ENCODE measurements around the gene PANX1.
A peak's percentile ranks its signal among the peaks of the same experiment; 100 is the strongest.
"Not testable (repeated sequence)": the region's sequence is repeated elsewhere in the genome, so short reads cannot be mapped to it uniquely, and the experiment has no call there.

The PANX1 gene

DNA sequence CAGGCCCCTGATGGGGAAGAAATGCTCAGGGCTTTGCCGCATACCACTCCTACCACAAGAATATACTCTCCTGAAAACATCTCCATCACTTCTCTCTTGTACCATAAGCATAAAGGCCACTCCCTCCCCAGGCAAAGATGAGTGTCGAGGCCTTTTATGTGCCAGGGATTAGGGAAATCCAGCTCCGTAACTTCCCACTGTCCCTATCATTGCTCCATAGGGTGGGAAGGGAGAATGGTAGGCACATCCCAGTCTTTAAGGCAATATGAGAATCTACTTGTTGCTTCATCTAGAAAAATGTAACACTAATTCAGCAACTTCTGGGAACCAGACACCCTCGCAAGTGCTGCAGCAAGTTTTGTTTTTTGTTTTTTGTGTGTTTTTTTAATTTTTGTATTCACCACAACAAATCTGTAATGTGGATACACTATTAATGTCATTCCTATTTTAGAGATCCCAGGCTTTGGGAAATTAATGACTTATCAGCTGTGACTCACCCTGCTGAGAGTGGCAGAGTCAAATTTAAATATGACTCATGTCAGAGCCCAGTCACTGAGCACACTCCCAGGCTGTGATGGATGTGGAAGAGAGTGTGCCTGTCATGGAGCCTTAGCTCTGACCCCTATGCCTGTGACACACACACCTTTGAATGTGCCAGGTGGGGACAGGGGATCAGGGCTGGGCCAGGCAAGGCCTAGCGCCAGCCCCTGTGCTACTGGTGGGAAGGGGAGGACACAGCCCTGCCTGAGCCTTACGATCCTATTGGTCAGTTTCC is 23.4 kb downstream of the PANX1 start:
- TF ChIP-seq POLR2AphosphoS5 (IDR thresholded peaks at IDR 0.05; ENCODE audit: low read depth, low read length), result no peak
- no peak for TF ChIP-seq POLR2A (IDR thresholded peaks at IDR 0.05; ENCODE audit: low read depth, low read length)
- no peak for TF ChIP-seq TAF1 (IDR thresholded peaks at IDR 0.05; ENCODE audit: borderline replicate concordance, low read depth, low read length)
- FAIRE-seq (no peak), DNase-seq (ENCODE audit: insufficient read length) (no peak)

GRCh38 chr11:94152678-94153065 is 24.0 kb downstream of the PANX1 start:
- TF ChIP-seq POLR2A (IDR thresholded peaks at IDR 0.05; ENCODE audit: low read depth, low read length), result no peak
- no peak for TF ChIP-seq TAF1 (IDR thresholded peaks at IDR 0.05; ENCODE audit: borderline replicate concordance, low read depth, low read length)
- TF ChIP-seq POLR2AphosphoS5 (IDR thresholded peaks at IDR 0.05; ENCODE audit: low read depth, low read length), result no peak
- DNase-seq (ENCODE audit: insufficient read length) (no peak), FAIRE-seq (no peak)

DNA sequence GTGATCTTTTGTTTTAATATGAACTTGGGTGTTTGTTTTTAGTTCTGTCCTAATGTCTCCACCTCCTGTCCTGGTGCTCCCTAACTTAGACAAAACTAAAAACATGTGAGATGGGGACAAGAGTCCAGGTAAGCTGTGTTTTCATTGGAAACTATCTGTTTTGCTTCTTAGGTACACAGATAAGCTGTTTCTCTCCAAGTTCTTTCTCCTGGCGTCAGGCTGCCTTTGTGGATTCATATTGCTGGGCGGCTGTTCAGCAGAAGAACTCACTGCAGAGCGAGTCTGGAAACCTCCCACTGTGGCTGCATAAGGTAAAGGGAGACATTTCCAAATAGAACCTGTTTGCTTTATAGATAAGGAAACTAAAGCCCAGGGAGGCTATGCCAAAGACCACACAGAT is 24.7 kb downstream of the PANX1 start:
- DNase-seq (ENCODE audit: insufficient read length), result no peak
- TF ChIP-seq TAF1 (IDR thresholded peaks at IDR 0.05; ENCODE audit: borderline replicate concordance, low read depth, low read length), result no peak
- no peak for TF ChIP-seq POLR2A (IDR thresholded peaks at IDR 0.05; ENCODE audit: low read depth, low read length)
- TF ChIP-seq POLR2AphosphoS5 (IDR thresholded peaks at IDR 0.05; ENCODE audit: low read depth, low read length), result no peak
- no peak for FAIRE-seq

GRCh38 chr11:94154095-94154856 is 25.6 kb downstream of the PANX1 start:
- TF ChIP-seq POLR2AphosphoS5 (IDR thresholded peaks at IDR 0.05; ENCODE audit: low read depth, low read length) (no peak), POLR2A (IDR thresholded peaks at IDR 0.05; ENCODE audit: low read depth, low read length) (no peak), TAF1 (IDR thresholded peaks at IDR 0.05; ENCODE audit: borderline replicate concordance, low read depth, low read length) (no peak)
- DNase-seq (ENCODE audit: insufficient read length) (no peak), FAIRE-seq (no peak)

- DNase-seq (ENCODE audit: insufficient read length); FAIRE-seq: not testable (repeated sequence)
Observed at GRCh38 chr11:94157339-94157738, 28.7 kb downstream of the PANX1 start.

DNA sequence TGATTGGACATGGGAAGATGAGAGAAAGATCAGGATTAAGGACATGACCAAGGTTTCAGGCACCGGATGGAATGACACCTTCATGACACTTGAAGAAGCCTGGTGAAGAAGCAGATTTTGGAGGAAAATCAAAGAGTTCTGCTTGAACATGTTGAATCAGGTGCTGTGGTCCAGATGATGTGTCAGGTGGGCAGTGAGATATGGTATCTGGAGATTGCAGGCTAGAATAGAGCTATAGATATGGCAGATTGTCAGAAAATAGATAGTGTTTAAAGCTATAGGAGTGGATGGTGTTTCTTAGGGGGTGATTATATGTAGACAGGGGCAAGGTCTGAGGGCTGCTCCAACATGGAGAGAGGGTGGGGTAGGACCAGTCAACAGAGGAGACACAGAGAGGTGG is 40.2 kb downstream of the PANX1 start:
- DNase-seq (ENCODE audit: insufficient read length) (no peak), FAIRE-seq (no peak)
- TF ChIP-seq POLR2A (IDR thresholded peaks at IDR 0.05; ENCODE audit: low read depth, low read length), result no peak

- DNase-seq (ENCODE audit: insufficient read length), result no peak
- TF ChIP-seq TAF1 (IDR thresholded peaks at IDR 0.05; ENCODE audit: borderline replicate concordance, low read depth, low read length) (no peak), POLR2AphosphoS5 (IDR thresholded peaks at IDR 0.05; ENCODE audit: low read depth, low read length) (no peak), POLR2A (IDR thresholded peaks at IDR 0.05; ENCODE audit: low read depth, low read length) (no peak)
- FAIRE-seq, result no peak
Observed at GRCh38 chr11:94169516-94169915, 40.9 kb downstream of the PANX1 start.

- FAIRE-seq (no peak), DNase-seq (ENCODE audit: insufficient read length) (no peak)
- TF ChIP-seq POLR2AphosphoS5 (IDR thresholded peaks at IDR 0.05; ENCODE audit: low read depth, low read length) (no peak), POLR2A (IDR thresholded peaks at IDR 0.05; ENCODE audit: low read depth, low read length) (no peak), TAF1 (IDR thresholded peaks at IDR 0.05; ENCODE audit: borderline replicate concordance, low read depth, low read length) (no peak)
Observed at GRCh38 chr11:94169930-94170545, 41.4 kb downstream of the PANX1 start.

DNA sequence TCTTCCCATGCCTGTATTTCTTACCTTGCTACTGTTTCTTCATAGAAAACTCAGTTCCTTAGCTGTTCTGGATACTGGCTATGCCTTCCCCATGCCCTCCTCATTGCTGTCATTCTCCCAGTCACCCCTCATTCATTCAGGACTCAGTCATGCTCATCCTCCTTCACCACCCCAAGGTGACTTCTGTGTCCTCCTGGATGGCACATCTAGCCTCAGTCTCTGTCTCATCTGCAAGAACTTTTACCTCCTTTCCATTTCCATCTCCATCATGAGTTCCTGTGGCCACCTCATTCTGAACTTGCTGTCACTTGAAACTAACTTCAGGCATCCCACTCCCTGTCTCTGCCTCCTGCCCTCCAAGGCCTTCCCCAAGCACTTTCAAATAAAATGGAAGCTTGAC is 42.3 kb downstream of the PANX1 start:
- DNase-seq (ENCODE audit: insufficient read length) (no peak), FAIRE-seq (no peak)
- TF ChIP-seq POLR2AphosphoS5 (IDR thresholded peaks at IDR 0.05; ENCODE audit: low read depth, low read length), result no peak
- no peak for TF ChIP-seq POLR2A (IDR thresholded peaks at IDR 0.05; ENCODE audit: low read depth, low read length)
- no peak for TF ChIP-seq TAF1 (IDR thresholded peaks at IDR 0.05; ENCODE audit: borderline replicate concordance, low read depth, low read length)

DNA sequence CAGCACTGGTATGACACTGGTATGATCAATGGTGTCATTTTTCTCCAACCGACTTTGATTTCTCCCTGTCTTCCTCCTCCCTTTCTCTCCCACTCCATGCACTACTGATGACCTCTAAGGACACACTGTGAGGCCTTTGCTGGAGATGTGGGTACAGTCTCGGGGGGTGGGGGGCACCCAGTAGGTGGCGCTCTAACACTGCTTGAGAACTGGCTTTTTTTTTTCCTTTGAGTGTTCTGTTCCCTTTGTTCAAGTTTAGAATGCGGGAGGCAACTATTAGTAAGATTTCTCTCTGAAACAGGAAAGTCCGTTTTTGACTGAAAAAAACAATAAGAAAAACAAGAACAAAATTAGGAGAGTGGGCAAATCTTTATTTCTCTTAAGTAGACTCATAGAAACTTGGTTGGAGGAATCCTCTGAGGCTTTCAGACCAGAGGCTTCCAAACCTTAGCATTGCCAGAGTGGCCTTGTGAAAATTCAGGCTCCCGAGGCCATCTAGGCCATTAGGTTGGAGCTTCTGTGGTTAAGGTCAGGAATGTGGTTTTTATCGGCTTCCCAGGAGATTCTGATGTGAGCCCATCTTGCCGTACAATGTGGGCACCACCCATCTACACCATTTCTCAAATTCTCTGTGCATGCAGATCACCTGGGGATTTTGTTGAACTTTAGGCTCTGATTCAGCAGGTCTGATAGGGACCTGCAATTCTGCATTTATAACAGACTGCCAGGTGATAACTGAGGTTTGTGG is 43.2 kb downstream of the PANX1 start:
- peak; percentile 78 for FAIRE-seq
- DNase-seq (ENCODE audit: insufficient read length), result no peak
- TF ChIP-seq TAF1 (IDR thresholded peaks at IDR 0.05; ENCODE audit: borderline replicate concordance, low read depth, low read length), result no peak

- no peak for DNase-seq (ENCODE audit: insufficient read length)
- peak; percentile 58 for FAIRE-seq
- TF ChIP-seq POLR2AphosphoS5 (IDR thresholded peaks at IDR 0.05; ENCODE audit: low read depth, low read length) (no peak), TAF1 (IDR thresholded peaks at IDR 0.05; ENCODE audit: borderline replicate concordance, low read depth, low read length) (no peak), POLR2A (IDR thresholded peaks at IDR 0.05; ENCODE audit: low read depth, low read length) (no peak)
Observed at GRCh38 chr11:94175535-94175934, 46.9 kb downstream of the PANX1 start.
